Ureter (tissue), 1 donor: Measurements from ENCODE around the gene LRRN3. TPM values are rescaled to one million over a fixed set of nuclear protein-coding genes. Genes with fewer than 3 reads are reported as not detected.

Experiments used
- DNase-seq: peaks from one replicate; pipeline ENCODE4 v3.0.0-alpha.2; 2020; ENCODE audit warnings: low spot score
- total RNA-seq: library from RNA; stranded (reverse); gene quantifications from one replicate; pipeline ENCODE4 v1.2.4, GENCODE V29; 2023
- donor health status: DM: yes; HTN: yes; CAD: no.

LRRN3 gene
- total RNA-seq, 1 donor from 2014 or later = 1.2 TPM

GRCh38 chr7:111168182-111168581 is 77.3 kb downstream of the LRRN3 start:
- DNase-seq = no peak

GRCh38 chr7:111172564-111173257 is 81.8 kb downstream of the LRRN3 start:
- DNase-seq = no peak

- DNase-seq = no peak
Observed at GRCh38 chr7:111173528-111173927, 82.6 kb downstream of the LRRN3 start.

- no peak for DNase-seq
Observed at GRCh38 chr7:111173990-111174389, 83.1 kb downstream of the LRRN3 start.

- no peak for DNase-seq
Observed at GRCh38 chr7:111174510-111174909, 83.6 kb downstream of the LRRN3 start.
